PC-3 (cell line): Measurements from ENCODE around the gene C1orf185. TPM values are rescaled to one million over a fixed set of nuclear protein-coding genes. Genes with fewer than 3 reads are reported as not detected.

ENCODE experiments used
- ATAC-seq: fragments of 200-7000 bp; cut with Tn5 transposase; 2 replicates; pipeline ENCODE4 v1.9.1; 2020; ENCODE audit warnings: mild to moderate bottlenecking, moderate library complexity
- BruUV-seq: library from RNA; stranded (reverse); fragments of 400-500 nt; replicated peaks from 2 replicates; lab custom pipeline; 2021; lab: Mats Ljungman, UMichigan
- CTCF ChIA-PET: fragments of 300-600 bp; sonication (Branson Sonifier 250); formaldehyde crosslinking; loops from one replicate; lab custom pipeline; 2022; ENCODE audit warnings: antibody characterized with exemption; lab: Charles Lee
- POLR2A ChIA-PET: fragments of 300-600 bp; sonication (Branson Sonifier 250); formaldehyde crosslinking; loops from one replicate; lab custom pipeline; 2022; ENCODE audit warnings: antibody characterized with exemption; ENCODE audit not compliant: unreplicated experiment; lab: Charles Lee
- DNase-seq: peaks from one replicate; pipeline ENCODE4 v3.0.0-alpha.2; 2015
- H2AFZ ChIP-seq: fragments of 300-600 bp; sonication (generic); 2 replicates; pipeline ENCODE4 v1.6.0; 2016; ENCODE audit warnings: antibody characterized with exemption, low read length
- H3F3A ChIP-seq: fragments of 300-600 bp; sonication (generic); one replicate; pipeline ENCODE4 v1.6.0; 2017; ENCODE audit warnings: antibody characterized with exemption, low read length, control low read depth, mild to moderate bottlenecking; ENCODE audit not compliant: unreplicated experiment
- H3K27ac ChIP-seq: fragments of 300-600 bp; sonication (generic); 2 replicates; pipeline ENCODE4 v1.5.1; 2016; ENCODE audit warnings: mild to moderate bottlenecking, low read length
- H3K27me3 ChIP-seq: fragments of 300-600 bp; sonication (generic); 2 replicates; pipeline ENCODE4 v1.6.1; 2016; ENCODE audit warnings: low read length, mixed read lengths
- H3K36me3 ChIP-seq: fragments of 300-600 bp; sonication (generic); 2 replicates; pipeline ENCODE4 v1.6.1; 2016; ENCODE audit warnings: low read depth, mixed run types, low read length, mixed read lengths
- H3K4me1 ChIP-seq: fragments of 300-600 bp; sonication (generic); 2 replicates; pipeline ENCODE4 v1.5.1; 2016; ENCODE audit warnings: low read length; ENCODE audit not compliant: insufficient read depth
- H3K4me2 ChIP-seq: fragments of 300-600 bp; sonication (generic); 2 replicates; pipeline ENCODE4 v1.6.0; 2016; ENCODE audit warnings: low read length
- H3K4me3 ChIP-seq: fragments of 300-600 bp; sonication (generic); 2 replicates; pipeline ENCODE4 v1.5.1; 2016; ENCODE audit warnings: mild to moderate bottlenecking, low read length, mixed read lengths
- H3K79me2 ChIP-seq: fragments of 300-600 bp; sonication (generic); 2 replicates; pipeline ENCODE4 v1.6.1; 2017; ENCODE audit warnings: low read length, mixed read lengths
- H3K9ac ChIP-seq: fragments of 300-600 bp; sonication (generic); 2 replicates; pipeline ENCODE4 v1.6.0; 2016; ENCODE audit warnings: mild to moderate bottlenecking, low read length
- H3K9me2 ChIP-seq: fragments of 300-600 bp; sonication (generic); replicated peaks from 2 replicates; pipeline ENCODE4 v1.6.1; 2016; ENCODE audit warnings: mixed run types, low read length, mixed read lengths
- H3K9me3 ChIP-seq: fragments of 300-600 bp; sonication (generic); 2 replicates; pipeline ENCODE4 v1.6.1; 2016; ENCODE audit warnings: low read length, mixed read lengths
- H4K20me1 ChIP-seq: fragments of 300-600 bp; sonication (generic); 2 replicates; pipeline ENCODE4 v1.6.1; 2016; ENCODE audit warnings: low read length, mixed read lengths
- EZH2 ChIP-seq: fragments of 300-600 bp; sonication (generic); IDR thresholded peaks from one replicate; pipeline ENCODE4 v1.6.1; 2017; ENCODE audit warnings: antibody characterized with exemption, mild to moderate bottlenecking, low read length; ENCODE audit not compliant: unreplicated experiment
- EZH2phosphoT487 ChIP-seq: fragments of 300-600 bp; sonication (generic); IDR thresholded peaks from 2 replicates; pipeline ENCODE4 v1.6.1; 2018; ENCODE audit warnings: mild to moderate bottlenecking, antibody characterized with exemption, low read length, borderline replicate concordance
- intact Hi-C: fragments of 100-400 bp; cut with micrococcal nuclease; formaldehyde crosslinking; loops from 2 replicates; pipeline ENCODE4 v1.9.0; 2023
- microRNA-seq: library from miRNA; unstranded; fragments of <30 nt; microRNA quantifications from one replicate; pipeline ENCODE4 v1.1.0, GENCODE V29; 2020; ENCODE audit not compliant: unreplicated experiment
- total RNA-seq: library from RNA; depleted of rRNA; stranded (reverse); fragments of >200 nt; gene quantifications from 2 replicates; pipeline ENCODE4 v1.2.3, GENCODE V29; 2014; rRNA removed
- TF ChIP-seq, protein P1 (sequence below): fragments of 300-600 bp; sonication (generic); conservative IDR thresholded peaks from 2 replicates; pipeline ENCODE4 v1.5.1; 2017; ENCODE audit warnings: antibody characterized with exemption, low read depth, mild to moderate bottlenecking, low read length

The C1orf185 gene
- total RNA-seq, 1 experiment from 2014 or later: not detected

DNA sequence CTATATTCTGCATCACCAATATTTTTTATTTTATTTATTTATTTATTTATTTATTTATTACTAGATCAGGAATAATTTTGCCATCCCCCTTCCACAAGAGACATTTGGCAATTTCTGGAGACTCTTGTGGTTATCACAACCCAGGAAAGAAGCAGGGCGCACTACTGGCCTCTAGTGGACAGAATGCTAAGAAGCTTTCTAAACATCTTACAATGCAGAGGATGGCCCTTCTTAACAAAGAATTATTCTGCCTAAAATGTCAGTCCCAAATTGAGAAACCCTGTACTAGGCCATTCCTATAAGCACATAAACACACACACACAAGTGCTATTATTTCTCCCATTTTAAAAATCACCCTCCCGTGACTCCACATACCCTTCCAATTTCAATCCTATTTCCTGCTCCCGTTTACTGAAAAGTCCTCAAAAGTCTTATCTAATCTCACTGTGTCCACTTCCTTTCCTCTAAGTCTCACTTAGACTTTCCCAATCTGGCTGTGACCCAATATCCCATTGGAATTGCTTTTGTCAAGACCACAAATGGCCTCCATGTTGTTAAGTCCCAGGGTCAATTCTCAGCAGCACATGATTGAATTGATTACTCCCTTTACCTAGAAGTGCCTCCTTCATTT lies 90.3 kb downstream of the C1orf185 start:
- H3K4me3 ChIP-seq: no peak overlapping the region
- H2AFZ ChIP-seq: no peak overlapping the region
- H3K27ac ChIP-seq: no peak overlapping the region
- BruUV-seq: no TSS peak
- no peaks in the 10 kb centered on the region for H4K20me1 ChIP-seq
- TF ChIP-seq EZH2: no peak
- TF ChIP-seq, protein P1, sequence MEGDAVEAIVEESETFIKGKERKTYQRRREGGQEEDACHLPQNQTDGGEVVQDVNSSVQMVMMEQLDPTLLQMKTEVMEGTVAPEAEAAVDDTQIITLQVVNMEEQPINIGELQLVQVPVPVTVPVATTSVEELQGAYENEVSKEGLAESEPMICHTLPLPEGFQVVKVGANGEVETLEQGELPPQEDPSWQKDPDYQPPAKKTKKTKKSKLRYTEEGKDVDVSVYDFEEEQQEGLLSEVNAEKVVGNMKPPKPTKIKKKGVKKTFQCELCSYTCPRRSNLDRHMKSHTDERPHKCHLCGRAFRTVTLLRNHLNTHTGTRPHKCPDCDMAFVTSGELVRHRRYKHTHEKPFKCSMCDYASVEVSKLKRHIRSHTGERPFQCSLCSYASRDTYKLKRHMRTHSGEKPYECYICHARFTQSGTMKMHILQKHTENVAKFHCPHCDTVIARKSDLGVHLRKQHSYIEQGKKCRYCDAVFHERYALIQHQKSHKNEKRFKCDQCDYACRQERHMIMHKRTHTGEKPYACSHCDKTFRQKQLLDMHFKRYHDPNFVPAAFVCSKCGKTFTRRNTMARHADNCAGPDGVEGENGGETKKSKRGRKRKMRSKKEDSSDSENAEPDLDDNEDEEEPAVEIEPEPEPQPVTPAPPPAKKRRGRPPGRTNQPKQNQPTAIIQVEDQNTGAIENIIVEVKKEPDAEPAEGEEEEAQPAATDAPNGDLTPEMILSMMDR: peak; percentile 78
- no peaks in the 10 kb centered on the region for H3F3A ChIP-seq
- no peaks in the 10 kb centered on the region for H3K27me3 ChIP-seq
- H3K79me2 ChIP-seq: no peaks in the 10 kb centered on the region
- intact Hi-C loops: loop anchor here (1.0 to 2.0 kb wide), 2 partner anchors 45 to 104 kb away; no protein-coding TSS in a partner anchor
- ChIA-PET CTCF (interaction anchor here (0.5 to 0.9 kb wide), 2 partner anchors 43 to 104 kb away, joined by 3 to 8 read pairs; no protein-coding TSS in a partner anchor), POLR2A (no interaction called here)
- no peaks in the 10 kb centered on the region for H3K9me3 ChIP-seq
- ATAC-seq (peak; percentile 68), DNase-seq (peak; percentile 89)
- no peaks in the 10 kb centered on the region for H3K9me2 ChIP-seq
- H3K4me2 ChIP-seq: no peak overlapping the region
- peaks cover 11% of the 10 kb centered on the region; the same call in 1 of the 2 replicates for H3K4me1 ChIP-seq
- H3K36me3 ChIP-seq: no peaks in the 10 kb centered on the region
- no peak overlapping the region for H3K9ac ChIP-seq

GRCh38 chr1:51193564-51193963 lies 91.5 kb downstream of the C1orf185 start:
- CTCF ChIA-PET: interaction anchor here (0.6 kb wide), 1 partner anchor 321 kb away, joined by 3 read pairs; no protein-coding TSS in a partner anchor
- no peak for DNase-seq

More at GRCh38 chr1:51193564-51193963, 91.5 kb downstream of the C1orf185 start:
- Histone ChIP-seq H3K27ac (no peak overlapping the region), H2AFZ (no peak overlapping the region), H3K9me2 (no peaks in the 10 kb centered on the region), H3K4me3 (no peak overlapping the region), H3K4me1 (0 out of 2 replicates have a peak, but pooled peaks cover 7% of the 10 kb centered on the region), H3K27me3 (no peaks in the 10 kb centered on the region), H3K9me3 (no peaks in the 10 kb centered on the region), H3K4me2 (no peak overlapping the region), H3K79me2 (no peaks in the 10 kb centered on the region), H4K20me1 (no peaks in the 10 kb centered on the region), H3K36me3 (no peaks in the 10 kb centered on the region), H3F3A (no peaks in the 10 kb centered on the region), H3K9ac (no peak overlapping the region)
- ATAC-seq: 0 out of 2 replicates have a peak, but pooled peaks have one; percentile 22
- intact Hi-C loops: loop anchor here (2.0 kb wide), 1 partner anchor 103 kb away; no protein-coding TSS in a partner anchor
- TF ChIP-seq EZH2phosphoT487 (no peak), EZH2 (no peak)
- TF ChIP-seq, protein P1: no peak
- POLR2A ChIA-PET: no interaction called here
- BruUV-seq: no TSS peak

Small RNA genes lying within 50 kb of the gene (microRNA-seq; reads per million reads assigned to microRNA genes)
- gene MIR4421: not detected
- not detected for gene MIR6500

Other genes starting within 250 kb of the C1orf185 start
- 12.7 and 14.7 TPM in 2 replicates for gene FAF1, start 142.0 kb upstream of the C1orf185 start, total RNA-seq
- 49.2 and 60.0 TPM in 2 replicates for gene CDKN2C, start 132.0 kb upstream of the C1orf185 start, total RNA-seq
- gene RNF11, start 134.0 kb downstream of the C1orf185 start, total RNA-seq: 117 and 169 TPM in 2 replicates
- gene TTC39A, start 228.3 kb downstream of the C1orf185 start, total RNA-seq: 11.1 and 12.3 TPM in 2 replicates